Lower leg skin (tissue), 3 donors: ENCODE results near the gene TBKBP1.

Source experiments
- POLR2A ChIP-seq, 2 donors: fragments of 450-650 bp; IDR thresholded peaks; one replicate each; pipeline ENCODE4 v1.6.1; 2016 to 2017; ENCODE audit warnings: antibody characterized with exemption in 2 of 2, mild to moderate bottlenecking in 1 of 2, moderate library complexity in 1 of 2
- TF ChIP-seq, protein P1 (sequence below), 3 donors: fragments of 450-650 bp; IDR thresholded peaks; one replicate each; pipeline ENCODE4 v1.5.1; 2016; ENCODE audit warnings: antibody characterized with exemption in 3 of 3, mild to moderate bottlenecking in 3 of 3, moderate library complexity in 2 of 3

DNA sequence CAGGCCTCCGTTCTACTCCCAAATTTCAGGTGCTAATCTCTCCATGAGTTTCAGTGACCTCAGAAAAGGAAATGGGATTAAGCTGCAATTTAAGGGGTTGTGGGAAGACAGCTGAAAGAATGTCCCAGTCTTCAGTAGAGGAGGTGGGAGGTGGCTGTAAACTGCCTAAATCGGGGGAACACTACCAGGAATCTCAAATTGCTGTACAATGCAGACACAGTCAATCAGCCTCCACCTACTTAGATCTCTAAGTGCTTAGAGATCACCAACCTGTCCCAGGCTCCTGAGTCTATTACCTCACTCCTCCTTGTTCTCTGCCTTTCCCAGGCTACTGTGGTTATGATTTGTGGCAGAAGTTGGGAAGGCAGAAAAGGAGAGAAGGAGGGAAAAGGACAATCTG is 30.7 kb downstream of the TBKBP1 start:
- TF ChIP-seq, protein P1, sequence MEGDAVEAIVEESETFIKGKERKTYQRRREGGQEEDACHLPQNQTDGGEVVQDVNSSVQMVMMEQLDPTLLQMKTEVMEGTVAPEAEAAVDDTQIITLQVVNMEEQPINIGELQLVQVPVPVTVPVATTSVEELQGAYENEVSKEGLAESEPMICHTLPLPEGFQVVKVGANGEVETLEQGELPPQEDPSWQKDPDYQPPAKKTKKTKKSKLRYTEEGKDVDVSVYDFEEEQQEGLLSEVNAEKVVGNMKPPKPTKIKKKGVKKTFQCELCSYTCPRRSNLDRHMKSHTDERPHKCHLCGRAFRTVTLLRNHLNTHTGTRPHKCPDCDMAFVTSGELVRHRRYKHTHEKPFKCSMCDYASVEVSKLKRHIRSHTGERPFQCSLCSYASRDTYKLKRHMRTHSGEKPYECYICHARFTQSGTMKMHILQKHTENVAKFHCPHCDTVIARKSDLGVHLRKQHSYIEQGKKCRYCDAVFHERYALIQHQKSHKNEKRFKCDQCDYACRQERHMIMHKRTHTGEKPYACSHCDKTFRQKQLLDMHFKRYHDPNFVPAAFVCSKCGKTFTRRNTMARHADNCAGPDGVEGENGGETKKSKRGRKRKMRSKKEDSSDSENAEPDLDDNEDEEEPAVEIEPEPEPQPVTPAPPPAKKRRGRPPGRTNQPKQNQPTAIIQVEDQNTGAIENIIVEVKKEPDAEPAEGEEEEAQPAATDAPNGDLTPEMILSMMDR (IDR thresholded peaks at IDR 0.05), result no peak
- no peak for TF ChIP-seq POLR2A (IDR thresholded peaks at IDR 0.05)
